Measurements from ENCODE around the gene SCARB1.

Gene SCARB1

GRCh38 chr12:124734224-124734788 is 129.4 kb downstream of the SCARB1 start:
- H3K27me3 ChIP-seq (ENCODE audit: control insufficient read depth in 3 of 3, insufficient read depth in 3 of 3, low read depth in 1 of 3, low read length in 3 of 3): peaks cover 0 to 11% (median 1%) of the 10 kb centered on the region in 3 experiments
- H2BK15ac ChIP-seq (ENCODE audit: low read length): peak overlapping the region; percentile 33
- DNase-seq (ENCODE audit: low spot score): peak; percentile 80
- H3K4me2 ChIP-seq (ENCODE audit: insufficient read depth, low read length, poor library complexity, severe bottlenecking): no peak overlapping the region
- WGBS, 2 donors (ENCODE audit: extremely low coverage in 2 of 2, insufficient read length in 2 of 2, insufficient replicate concordance in 1 of 2): no CpG with 5 or more reads among the region's 22 CpGs
- H2AFZ ChIP-seq (ENCODE audit: low read length): peak overlapping the region; percentile 76
- H4K91ac ChIP-seq (ENCODE audit: low read depth, low read length, poor library complexity): no peak overlapping the region
- H2BK120ac ChIP-seq (ENCODE audit: low read depth, low read length): no peak overlapping the region
- no peaks in the 10 kb centered on the region for H3K36me3 ChIP-seq (replicated peaks in 1 of 2; ENCODE audit: control insufficient read depth in 2 of 2, insufficient read depth in 2 of 2, low read length in 2 of 2)
- no peak overlapping the region for H3K14ac ChIP-seq (ENCODE audit: low read length)
- H3K4me1 ChIP-seq (ENCODE audit: control insufficient read depth in 2 of 2, insufficient read depth in 1 of 2, low read depth in 1 of 2, low read length in 2 of 2): peaks cover 18 to 21% of the 10 kb centered on the region in 2 donors
- no peak overlapping the region for H2BK12ac ChIP-seq (ENCODE audit: low read length)
- no peak overlapping the region for H3K4ac ChIP-seq (ENCODE audit: low read length)
- no peak overlapping the region for H2AK5ac ChIP-seq (ENCODE audit: low read depth, low read length)
- no peak overlapping the region for H3K23ac ChIP-seq (ENCODE audit: low read depth, low read length, poor library complexity)
- no peak overlapping the region for H3K9ac ChIP-seq (ENCODE audit: low read depth, low read length, poor library complexity)
- H3K18ac ChIP-seq (ENCODE audit: low read length): peak overlapping the region; percentile 73
- H3K9me3 ChIP-seq (replicated peaks in 1 of 2; ENCODE audit: control insufficient read depth in 2 of 2, insufficient read depth in 1 of 2, low read depth in 1 of 2, low read length in 2 of 2): peaks cover under 1 to 2% of the 10 kb centered on the region in 2 donors
- H3K4me3 ChIP-seq (ENCODE audit: low read length in 2 of 2): no peak overlapping the region
- no peak overlapping the region for H4K8ac ChIP-seq (ENCODE audit: low read depth, low read length)
- H3K79me1 ChIP-seq (ENCODE audit: low read depth, low read length): no peaks in the 10 kb centered on the region
- no peak overlapping the region for H2BK5ac ChIP-seq (ENCODE audit: low read length)
- H3K27ac ChIP-seq (replicated peaks; ENCODE audit: low read length): peak overlapping the region; percentile 64

- Histone ChIP-seq H2AFZ (ENCODE audit: low read length) (peak overlapping the region; percentile 74), H2BK120ac (ENCODE audit: low read depth, low read length) (peak overlapping the region; percentile 42), H2BK12ac (ENCODE audit: low read length) (peak overlapping the region; percentile 18), H3K27ac (replicated peaks; ENCODE audit: low read length) (no peak overlapping the region), H3K14ac (ENCODE audit: low read length) (no peak overlapping the region), H3K4me3 (ENCODE audit: low read length in 2 of 2) (no peak overlapping the region), H3K9me3 (replicated peaks in 1 of 2; ENCODE audit: control insufficient read depth in 2 of 2, insufficient read depth in 1 of 2, low read depth in 1 of 2, low read length in 2 of 2) (peaks cover 0 to 2% of the 10 kb centered on the region in 2 donors), H3K4me2 (ENCODE audit: insufficient read depth, low read length, poor library complexity, severe bottlenecking) (no peak overlapping the region), H3K18ac (ENCODE audit: low read length) (peak overlapping the region; percentile 84), H3K9ac (ENCODE audit: low read depth, low read length, poor library complexity) (no peak overlapping the region), H3K79me1 (ENCODE audit: low read depth, low read length) (no peaks in the 10 kb centered on the region), H2BK5ac (ENCODE audit: low read length) (no peak overlapping the region), H2AK5ac (ENCODE audit: low read depth, low read length) (peak overlapping the region; percentile 89), H3K36me3 (replicated peaks in 1 of 2; ENCODE audit: control insufficient read depth in 2 of 2, insufficient read depth in 2 of 2, low read length in 2 of 2) (no peaks in the 10 kb centered on the region), H2BK15ac (ENCODE audit: low read length) (peak overlapping the region; percentile 28), H3K4me1 (ENCODE audit: control insufficient read depth in 2 of 2, insufficient read depth in 1 of 2, low read depth in 1 of 2, low read length in 2 of 2) (peaks cover 12 to 18% of the 10 kb centered on the region in 2 donors), H3K27me3 (ENCODE audit: control insufficient read depth in 3 of 3, insufficient read depth in 3 of 3, low read depth in 1 of 3, low read length in 3 of 3) (peaks cover 0 to 11% (median 1%) of the 10 kb centered on the region in 3 experiments), H4K8ac (ENCODE audit: low read depth, low read length) (no peak overlapping the region), H4K91ac (ENCODE audit: low read depth, low read length, poor library complexity) (no peak overlapping the region), H3K4ac (ENCODE audit: low read length) (no peak overlapping the region), H3K23ac (ENCODE audit: low read depth, low read length, poor library complexity) (no peak overlapping the region)
- no peak for DNase-seq (ENCODE audit: low spot score)
- no CpG with 5 or more reads among the region's 6 CpGs for WGBS, 2 donors (ENCODE audit: extremely low coverage in 2 of 2, insufficient read length in 2 of 2, insufficient replicate concordance in 1 of 2)
Observed at GRCh38 chr12:124733086-124733485, 130.6 kb downstream of the SCARB1 start.

GRCh38 chr12:124732275-124733075 is 131.2 kb downstream of the SCARB1 start:
- Histone ChIP-seq H3K27ac (replicated peaks; ENCODE audit: low read length) (no peak overlapping the region), H3K9ac (ENCODE audit: low read depth, low read length, poor library complexity) (no peak overlapping the region), H3K4me1 (ENCODE audit: control insufficient read depth in 2 of 2, insufficient read depth in 1 of 2, low read depth in 1 of 2, low read length in 2 of 2) (peaks cover 12 to 18% of the 10 kb centered on the region in 2 donors), H3K36me3 (replicated peaks in 1 of 2; ENCODE audit: control insufficient read depth in 2 of 2, insufficient read depth in 2 of 2, low read length in 2 of 2) (no peaks in the 10 kb centered on the region), H4K8ac (ENCODE audit: low read depth, low read length) (no peak overlapping the region), H2BK120ac (ENCODE audit: low read depth, low read length) (peak overlapping the region; percentile 42), H3K4me3 (ENCODE audit: low read length in 2 of 2) (no peak overlapping the region), H2BK15ac (ENCODE audit: low read length) (peak overlapping the region; percentile 30), H3K14ac (ENCODE audit: low read length) (no peak overlapping the region), H2AK5ac (ENCODE audit: low read depth, low read length) (peak overlapping the region; percentile 89), H3K9me3 (replicated peaks in 1 of 2; ENCODE audit: control insufficient read depth in 2 of 2, insufficient read depth in 1 of 2, low read depth in 1 of 2, low read length in 2 of 2) (peaks cover 0 to 2% of the 10 kb centered on the region in 2 donors), H2BK12ac (ENCODE audit: low read length) (peak overlapping the region; percentile 18), H3K4me2 (ENCODE audit: insufficient read depth, low read length, poor library complexity, severe bottlenecking) (no peak overlapping the region), H4K91ac (ENCODE audit: low read depth, low read length, poor library complexity) (no peak overlapping the region), H3K79me1 (ENCODE audit: low read depth, low read length) (no peaks in the 10 kb centered on the region), H3K18ac (ENCODE audit: low read length) (peak overlapping the region; percentile 84), H3K27me3 (ENCODE audit: control insufficient read depth in 3 of 3, insufficient read depth in 3 of 3, low read depth in 1 of 3, low read length in 3 of 3) (peaks cover 0 to 11% (median 1%) of the 10 kb centered on the region in 3 experiments), H3K4ac (ENCODE audit: low read length) (no peak overlapping the region), H2BK5ac (ENCODE audit: low read length) (no peak overlapping the region), H3K23ac (ENCODE audit: low read depth, low read length, poor library complexity) (no peak overlapping the region), H2AFZ (ENCODE audit: low read length) (peak overlapping the region; percentile 74)
- no CpG with 5 or more reads among the region's 17 CpGs for WGBS, 2 donors (ENCODE audit: extremely low coverage in 2 of 2, insufficient read length in 2 of 2, insufficient replicate concordance in 1 of 2)
- DNase-seq (ENCODE audit: low spot score): no peak

GRCh38 chr12:124731869-124732268 is 131.8 kb downstream of the SCARB1 start:
- no peak overlapping the region for H4K91ac ChIP-seq (ENCODE audit: low read depth, low read length, poor library complexity)
- peaks cover 0 to 11% (median 1%) of the 10 kb centered on the region in 3 experiments for H3K27me3 ChIP-seq (ENCODE audit: control insufficient read depth in 3 of 3, insufficient read depth in 3 of 3, low read depth in 1 of 3, low read length in 3 of 3)
- H3K4ac ChIP-seq (ENCODE audit: low read length): no peak overlapping the region
- H2BK15ac ChIP-seq (ENCODE audit: low read length): no peak overlapping the region
- no peak overlapping the region for H4K8ac ChIP-seq (ENCODE audit: low read depth, low read length)
- H3K27ac ChIP-seq (replicated peaks; ENCODE audit: low read length): no peak overlapping the region
- H3K9ac ChIP-seq (ENCODE audit: low read depth, low read length, poor library complexity): no peak overlapping the region
- H2BK12ac ChIP-seq (ENCODE audit: low read length): no peak overlapping the region
- H2AFZ ChIP-seq (ENCODE audit: low read length): no peak overlapping the region
- no peaks in the 10 kb centered on the region for H3K36me3 ChIP-seq (replicated peaks in 1 of 2; ENCODE audit: control insufficient read depth in 2 of 2, insufficient read depth in 2 of 2, low read length in 2 of 2)
- no peak overlapping the region for H2BK120ac ChIP-seq (ENCODE audit: low read depth, low read length)
- no peak overlapping the region for H3K18ac ChIP-seq (ENCODE audit: low read length)
- H3K4me2 ChIP-seq (ENCODE audit: insufficient read depth, low read length, poor library complexity, severe bottlenecking): no peak overlapping the region
- H3K9me3 ChIP-seq (replicated peaks in 1 of 2; ENCODE audit: control insufficient read depth in 2 of 2, insufficient read depth in 1 of 2, low read depth in 1 of 2, low read length in 2 of 2): peaks cover 0 to 2% of the 10 kb centered on the region in 2 donors
- peaks cover 12 to 14% of the 10 kb centered on the region in 2 donors for H3K4me1 ChIP-seq (ENCODE audit: control insufficient read depth in 2 of 2, insufficient read depth in 1 of 2, low read depth in 1 of 2, low read length in 2 of 2)
- no peak overlapping the region for H3K4me3 ChIP-seq (ENCODE audit: low read length in 2 of 2)
- no peak overlapping the region for H2AK5ac ChIP-seq (ENCODE audit: low read depth, low read length)
- H3K79me1 ChIP-seq (ENCODE audit: low read depth, low read length): no peaks in the 10 kb centered on the region
- no peak overlapping the region for H3K23ac ChIP-seq (ENCODE audit: low read depth, low read length, poor library complexity)
- H2BK5ac ChIP-seq (ENCODE audit: low read length): no peak overlapping the region
- H3K14ac ChIP-seq (ENCODE audit: low read length): no peak overlapping the region
- WGBS, 2 donors (ENCODE audit: extremely low coverage in 2 of 2, insufficient read length in 2 of 2, insufficient replicate concordance in 1 of 2): no CpG with 5 or more reads among the region's 2 CpGs
- DNase-seq (ENCODE audit: low spot score): no peak
